ENCODE measurements around the gene HYLS1. TPM values are rescaled to one million over a fixed set of nuclear protein-coding genes. Genes with fewer than 3 reads are reported as not detected.

HYLS1 gene
- polyA plus RNA-seq, 2 of the 4 experiments (the other 2 are of a cell fraction): 14.9 to 18.7 TPM

- Histone ChIP-seq H3K9me3 (no peaks in the 10 kb centered on the region), H3K27ac (no peak overlapping the region), H3K4me3 (no peak overlapping the region), H3K4me1 (no peaks in the 10 kb centered on the region), H3K4me2 (no peak overlapping the region)
- WGBS (ENCODE audit: missing lambda C conversion rate): 74% methylated on average over 21 of the region's 22 CpGs
- no peak for ATAC-seq
- DNase-seq (ENCODE audit: low read depth in 1 of 2, low spot score in 1 of 2): no peak
- no peak for FAIRE-seq
- ChIA-PET POLR2A (no interaction called here), CTCF (no interaction called here)
- TF ChIP-seq HOXB5 (CRISPR knock-in tag; IDR thresholded peaks at IDR 0.05): no peak
- TF ChIP-seq SMC3 (IDR thresholded peaks at IDR 0.05): no peak
- TF ChIP-seq HMGXB4 (CRISPR knock-in tag; IDR thresholded peaks at IDR 0.05; ENCODE audit: borderline replicate concordance): no peak
- no peak for TF ChIP-seq HEYL (CRISPR knock-in tag; IDR thresholded peaks at IDR 0.05)
- TF ChIP-seq RFX5 (IDR thresholded peaks at IDR 0.05): no peak
- TF ChIP-seq ZNF302 (CRISPR knock-in tag; IDR thresholded peaks at IDR 0.05): no peak
- TF ChIP-seq CTCF (IDR thresholded peaks at IDR 0.05): no peak
- no peak for TF ChIP-seq TP53 (CRISPR knock-in tag; IDR thresholded peaks at IDR 0.05)
- no peak for TF ChIP-seq HDAC2 (IDR thresholded peaks at IDR 0.05)
- no peak for TF ChIP-seq NPAS2 (CRISPR knock-in tag; IDR thresholded peaks at IDR 0.05; ENCODE audit: borderline replicate concordance)
- TF ChIP-seq MAX (IDR thresholded peaks at IDR 0.05): no peak
- TF ChIP-seq SREBF2 (IDR thresholded peaks at IDR 0.05): no peak
These were observed 62.1 kb downstream of the HYLS1 start for GRCh38 chr11:125949271-125950177.

GRCh38 chr11:125950178-125950490 is 62.7 kb downstream of the HYLS1 start:
- ChIA-PET POLR2A (no interaction called here), CTCF (no interaction called here)
- WGBS (ENCODE audit: missing lambda C conversion rate): 95% methylated on average over 4 of the region's 11 CpGs
- Histone ChIP-seq H3K4me2 (no peak overlapping the region), H3K4me3 (no peak overlapping the region), H3K9me3 (no peaks in the 10 kb centered on the region), H3K4me1 (no peaks in the 10 kb centered on the region), H3K27ac (no peak overlapping the region)
- FAIRE-seq (no peak), DNase-seq (ENCODE audit: low read depth in 1 of 2, low spot score in 1 of 2) (no peak), ATAC-seq (no peak)
- TF ChIP-seq CTCF (IDR thresholded peaks at IDR 0.05) (no peak), FOXS1 (CRISPR knock-in tag; IDR thresholded peaks at IDR 0.05) (no peak), PBX3 (IDR thresholded peaks at IDR 0.05) (no peak), HMGXB4 (CRISPR knock-in tag; IDR thresholded peaks at IDR 0.05; ENCODE audit: borderline replicate concordance) (no peak), FOSL2 (IDR thresholded peaks at IDR 0.05) (no peak), FOSL2 (CRISPR knock-in tag; IDR thresholded peaks at IDR 0.05) (no peak), RAD21 (conservative IDR thresholded peaks at IDR 0.05 in 1 of 2, IDR thresholded peaks at IDR 0.05 in 1 of 2) (no peak), GATA3 (IDR thresholded peaks at IDR 0.05; ENCODE audit: borderline replicate concordance) (no peak), ZSCAN20 (CRISPR knock-in tag; IDR thresholded peaks at IDR 0.05) (no peak), SMC3 (IDR thresholded peaks at IDR 0.05) (no peak), HDAC2 (IDR thresholded peaks at IDR 0.05) (no peak), ATOH8 (CRISPR knock-in tag; IDR thresholded peaks at IDR 0.05; ENCODE audit: low read depth) (no peak), NPAS2 (CRISPR knock-in tag; IDR thresholded peaks at IDR 0.05; ENCODE audit: borderline replicate concordance) (no peak), CHD2 (IDR thresholded peaks at IDR 0.05; ENCODE audit: low read length, partially characterized antibody) (no peak)
